IPS-18a (cell line): Measurements from ENCODE around the gene TLDC2.

Experiments
- H3K27ac ChIP-seq: one replicate; pipeline ENCODE4 v1.5.1; 2013; ENCODE audit warnings: low read length
- H3K27me3 ChIP-seq: one replicate; pipeline ENCODE4 v1.6.1; 2013; ENCODE audit warnings: mild to moderate bottlenecking, low read length; ENCODE audit not compliant: control insufficient read depth, insufficient read depth
- H3K36me3 ChIP-seq: one replicate; pipeline ENCODE4 v1.6.1; 2013; ENCODE audit warnings: low read depth, low read length; ENCODE audit not compliant: control insufficient read depth
- H3K4me1 ChIP-seq: one replicate; pipeline ENCODE4 v1.6.1; 2013; ENCODE audit warnings: low read depth, low read length; ENCODE audit not compliant: control insufficient read depth
- H3K4me3 ChIP-seq: one replicate; pipeline ENCODE4 v1.5.1; 2013; ENCODE audit warnings: low read length
- H3K9ac ChIP-seq: one replicate; pipeline ENCODE4 v1.6.1; 2013; ENCODE audit warnings: mild to moderate bottlenecking, low read length, moderate library complexity
- H3K9me3 ChIP-seq: one replicate; pipeline ENCODE4 v1.6.1; 2013; ENCODE audit warnings: low read depth, low read length; ENCODE audit not compliant: control insufficient read depth

Gene TLDC2

GRCh38 chr20:36854348-36855240 is 21.3 kb upstream of the TLDC2 start:
- H3K36me3 ChIP-seq, result no peaks in the 10 kb centered on the region
- no peak overlapping the region for H3K4me3 ChIP-seq
- H3K4me1 ChIP-seq, result no peaks in the 10 kb centered on the region
- no peak overlapping the region for H3K9ac ChIP-seq
- no peaks in the 10 kb centered on the region for H3K9me3 ChIP-seq
- H3K27me3 ChIP-seq, result no peaks in the 10 kb centered on the region
- no peak overlapping the region for H3K27ac ChIP-seq

- Histone ChIP-seq H3K4me3 (no peak overlapping the region), H3K27me3 (no peaks in the 10 kb centered on the region), H3K9me3 (no peaks in the 10 kb centered on the region), H3K27ac (no peak overlapping the region), H3K36me3 (no peaks in the 10 kb centered on the region), H3K4me1 (no peaks in the 10 kb centered on the region), H3K9ac (no peak overlapping the region)
Observed at GRCh38 chr20:36855241-36855657, 20.7 kb upstream of the TLDC2 start.

GRCh38 chr20:36856195-36856594 is 19.7 kb upstream of the TLDC2 start:
- no peaks in the 10 kb centered on the region for H3K9me3 ChIP-seq
- no peak overlapping the region for H3K27ac ChIP-seq
- H3K4me3 ChIP-seq, result no peak overlapping the region
- H3K27me3 ChIP-seq, result no peaks in the 10 kb centered on the region
- H3K9ac ChIP-seq, result no peak overlapping the region
- H3K4me1 ChIP-seq, result no peaks in the 10 kb centered on the region
- no peaks in the 10 kb centered on the region for H3K36me3 ChIP-seq

- Histone ChIP-seq H3K9me3 (no peaks in the 10 kb centered on the region), H3K36me3 (no peaks in the 10 kb centered on the region), H3K27me3 (peaks cover 5% of the 10 kb centered on the region), H3K4me1 (peaks cover 6% of the 10 kb centered on the region), H3K27ac (no peak overlapping the region), H3K9ac (no peak overlapping the region), H3K4me3 (no peak overlapping the region)
Observed at GRCh38 chr20:36856691-36857635, 19.0 kb upstream of the TLDC2 start.

GRCh38 chr20:36859282-36859555 is 16.7 kb upstream of the TLDC2 start:
- Histone ChIP-seq H3K9ac (no peak overlapping the region), H3K27ac (no peak overlapping the region), H3K4me1 (peaks cover 8% of the 10 kb centered on the region), H3K4me3 (no peak overlapping the region), H3K9me3 (no peaks in the 10 kb centered on the region), H3K27me3 (peaks cover 10% of the 10 kb centered on the region), H3K36me3 (no peaks in the 10 kb centered on the region)

- H3K27me3 ChIP-seq, result peaks cover 10% of the 10 kb centered on the region
- H3K36me3 ChIP-seq, result no peaks in the 10 kb centered on the region
- no peak overlapping the region for H3K4me3 ChIP-seq
- H3K27ac ChIP-seq, result no peak overlapping the region
- H3K9me3 ChIP-seq, result no peaks in the 10 kb centered on the region
- no peak overlapping the region for H3K9ac ChIP-seq
- H3K4me1 ChIP-seq, result peaks cover 10% of the 10 kb centered on the region
Observed at GRCh38 chr20:36859700-36860330, 16.1 kb upstream of the TLDC2 start.

GRCh38 chr20:36860339-36860738 is 15.6 kb upstream of the TLDC2 start:
- no peak overlapping the region for H3K9ac ChIP-seq
- H3K27ac ChIP-seq, result no peak overlapping the region
- peaks cover 16% of the 10 kb centered on the region for H3K4me1 ChIP-seq
- no peaks in the 10 kb centered on the region for H3K36me3 ChIP-seq
- no peak overlapping the region for H3K4me3 ChIP-seq
- peaks cover 13% of the 10 kb centered on the region for H3K27me3 ChIP-seq
- H3K9me3 ChIP-seq, result no peaks in the 10 kb centered on the region

GRCh38 chr20:36860811-36861624 is 14.9 kb upstream of the TLDC2 start:
- H3K27ac ChIP-seq, result no peak overlapping the region
- no peaks in the 10 kb centered on the region for H3K36me3 ChIP-seq
- H3K27me3 ChIP-seq, result peaks cover 16% of the 10 kb centered on the region
- H3K4me1 ChIP-seq, result peaks cover 18% of the 10 kb centered on the region
- H3K4me3 ChIP-seq, result no peak overlapping the region
- H3K9ac ChIP-seq, result no peak overlapping the region
- H3K9me3 ChIP-seq, result no peaks in the 10 kb centered on the region

- Histone ChIP-seq H3K4me1 (peaks cover 18% of the 10 kb centered on the region), H3K9me3 (no peaks in the 10 kb centered on the region), H3K27me3 (peaks cover 16% of the 10 kb centered on the region), H3K36me3 (no peaks in the 10 kb centered on the region), H3K4me3 (peak overlapping the region; percentile 59), H3K9ac (no peak overlapping the region), H3K27ac (no peak overlapping the region)
Observed at GRCh38 chr20:36861625-36861874, 14.4 kb upstream of the TLDC2 start.

- H3K36me3 ChIP-seq, result no peaks in the 10 kb centered on the region
- peaks cover 16% of the 10 kb centered on the region for H3K27me3 ChIP-seq
- H3K9ac ChIP-seq, result peak overlapping the region; percentile 33
- no peaks in the 10 kb centered on the region for H3K9me3 ChIP-seq
- H3K4me3 ChIP-seq, result peak overlapping the region; percentile 59
- H3K4me1 ChIP-seq, result peaks cover 18% of the 10 kb centered on the region
- H3K27ac ChIP-seq, result no peak overlapping the region
Observed at GRCh38 chr20:36861875-36862801, 13.8 kb upstream of the TLDC2 start.
